Fibroblast of skin of left quadriceps (primary cell): ENCODE results near the gene DPYD.

Experiments used
- DNase-seq, 2 experiments: peaks; one replicate each; pipeline ENCODE4 v3.0.0-alpha.2; 2013; ENCODE audit warnings: low read depth in 2 of 2

Gene DPYD

DNA sequence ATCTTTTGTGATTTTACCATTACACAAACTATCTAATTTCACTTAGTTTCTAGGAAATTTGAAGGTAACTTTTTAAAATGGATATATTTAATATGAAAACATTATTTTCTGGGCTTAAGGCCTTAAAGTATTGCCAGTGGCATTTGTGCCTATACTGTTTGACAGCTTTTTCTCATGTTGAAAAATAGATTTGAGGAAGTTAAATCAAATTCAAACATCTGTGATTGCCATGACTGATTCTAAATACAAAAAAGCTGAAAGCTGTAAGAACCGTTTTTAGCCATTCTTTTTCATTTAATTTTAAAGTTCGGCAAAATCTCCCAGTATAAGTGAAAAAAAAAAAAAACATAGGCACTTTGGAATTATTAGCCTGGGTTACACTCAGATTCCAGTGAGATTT is 301.1 kb downstream of the DPYD start:
- no peak for DNase-seq

DNA sequence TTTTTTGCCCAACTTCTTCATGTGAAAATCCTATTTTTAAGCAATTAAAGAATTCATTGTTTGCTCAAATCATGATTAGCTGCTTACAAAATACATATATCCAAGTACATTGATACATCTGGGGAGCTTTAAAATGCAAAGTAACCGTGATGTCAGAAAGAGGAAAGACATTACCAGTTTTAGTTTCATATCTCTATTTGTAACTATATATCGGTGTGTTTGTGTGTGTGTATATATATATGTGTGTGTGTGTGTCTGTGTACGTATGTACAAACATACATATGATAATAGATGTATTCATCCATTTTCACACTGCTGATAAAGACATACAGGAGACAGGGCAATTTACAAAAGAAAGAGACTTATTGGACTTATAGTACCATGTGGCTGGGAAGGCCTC is 310.1 kb downstream of the DPYD start:
- no peak for DNase-seq

DNA sequence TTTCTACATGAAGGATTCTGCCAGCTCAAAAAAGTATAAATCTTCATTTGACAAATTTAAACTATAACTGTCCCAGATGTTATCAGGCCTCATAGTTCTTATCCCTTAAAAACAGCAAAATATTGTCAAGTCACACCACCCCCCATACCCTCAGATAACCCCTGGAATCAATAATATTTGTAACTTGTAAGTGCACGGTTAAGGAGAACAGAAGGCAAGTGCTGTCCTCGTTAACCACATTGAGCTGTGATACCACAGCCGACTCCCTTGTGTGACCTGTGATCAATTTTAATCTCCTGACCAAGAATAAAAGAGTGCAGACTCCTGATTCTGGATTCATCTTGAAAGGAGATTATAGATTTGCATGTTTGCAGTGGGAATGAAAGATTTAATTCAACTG is 310.7 kb downstream of the DPYD start:
- no peak for DNase-seq

DNA sequence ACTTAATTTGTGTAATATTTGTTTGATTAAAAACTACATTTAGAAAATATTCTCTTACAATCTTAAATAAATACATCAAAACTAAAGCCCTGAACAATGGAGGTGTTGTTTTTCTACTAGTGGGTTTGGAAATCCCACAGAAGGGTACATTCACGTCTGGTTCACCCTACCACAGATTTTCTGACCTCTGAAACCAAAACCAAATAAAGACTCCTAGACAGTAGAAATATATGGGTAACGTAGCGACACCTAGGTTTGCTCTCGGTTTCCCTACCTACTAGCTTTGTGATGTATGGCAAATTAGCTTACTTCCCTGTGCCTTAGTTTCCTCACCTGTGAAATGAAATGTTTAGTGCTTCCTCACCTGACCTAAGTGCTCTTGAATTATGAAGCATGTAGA is 312.6 kb downstream of the DPYD start:
- DNase-seq: no peak

DNA sequence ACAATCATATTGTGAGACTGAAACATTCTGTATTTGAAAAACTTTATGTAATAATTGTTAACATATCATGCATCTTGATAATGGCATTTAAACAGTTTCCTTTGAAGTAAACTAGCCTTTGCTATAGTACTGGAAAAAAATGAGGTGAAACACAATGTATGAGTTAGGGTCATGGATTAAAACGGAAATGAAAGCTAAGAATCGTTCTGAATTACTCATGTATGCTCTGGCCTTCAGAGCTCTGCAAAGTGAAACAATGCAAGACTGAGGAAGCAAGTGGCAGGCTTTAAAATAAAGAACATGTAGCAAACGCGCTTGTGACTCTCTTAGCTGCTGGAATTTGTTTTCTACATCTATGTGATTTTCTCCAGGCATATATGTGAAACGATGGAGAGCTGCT is 317.1 kb downstream of the DPYD start:
- DNase-seq: peak in 1 of 2 experiments; percentile 9

DNA sequence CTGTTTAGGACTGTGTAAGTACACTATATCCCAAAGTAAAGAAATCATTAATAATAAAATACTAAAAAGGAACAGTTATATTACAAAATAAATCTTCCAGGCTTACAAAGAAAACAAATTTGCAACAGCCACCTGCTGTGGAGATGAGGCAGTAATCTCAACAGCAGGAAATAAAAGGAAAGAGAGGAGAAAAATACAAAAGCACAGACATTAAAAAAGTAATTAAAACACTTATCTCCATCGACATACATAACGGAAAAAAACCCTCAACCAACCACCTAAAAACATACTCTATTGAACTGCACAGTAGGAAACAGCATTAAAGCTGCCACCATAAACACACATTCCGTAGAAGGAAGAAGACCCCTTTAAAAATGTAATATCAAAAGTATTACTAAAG is 317.6 kb downstream of the DPYD start:
- no peak for DNase-seq

DNA sequence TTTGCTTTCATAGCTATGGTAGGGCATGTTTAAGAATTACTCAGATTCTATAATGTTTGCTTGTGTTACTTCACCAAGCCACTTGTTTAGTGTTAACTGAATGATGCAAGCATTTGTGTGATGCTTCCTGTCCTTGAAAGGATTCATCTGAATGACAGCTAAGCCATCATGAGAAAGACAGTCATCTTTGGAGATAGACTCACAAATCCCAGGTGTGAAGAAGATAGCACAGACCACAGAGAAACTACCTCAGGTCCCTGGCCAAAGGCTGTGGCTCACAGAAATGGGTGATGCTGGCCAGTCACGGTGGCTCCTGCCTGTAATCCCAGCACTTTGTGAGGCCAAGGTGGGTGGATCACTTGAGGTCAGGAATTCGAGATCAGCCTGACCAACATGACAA is 321.4 kb downstream of the DPYD start:
- no peak for DNase-seq

DNA sequence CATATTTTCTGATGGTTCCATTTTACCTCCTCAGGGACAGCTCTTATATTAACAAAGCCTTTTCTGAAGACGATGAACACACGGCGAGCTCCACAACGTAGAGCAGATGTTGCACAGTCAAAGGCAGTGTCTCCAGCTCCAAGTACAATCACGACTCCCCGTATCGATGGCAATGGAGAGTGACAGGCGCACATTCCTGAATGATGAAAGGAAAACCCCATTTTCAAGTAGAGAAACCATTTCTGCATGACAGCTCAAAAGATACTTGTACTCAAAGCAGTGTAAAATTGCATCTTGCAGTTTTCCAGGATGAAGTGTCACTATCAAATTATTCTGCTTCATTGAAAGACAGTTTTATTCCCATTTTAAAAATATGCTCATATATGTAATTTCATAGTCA is 327.6 kb downstream of the DPYD start:
- no peak for DNase-seq

DNA sequence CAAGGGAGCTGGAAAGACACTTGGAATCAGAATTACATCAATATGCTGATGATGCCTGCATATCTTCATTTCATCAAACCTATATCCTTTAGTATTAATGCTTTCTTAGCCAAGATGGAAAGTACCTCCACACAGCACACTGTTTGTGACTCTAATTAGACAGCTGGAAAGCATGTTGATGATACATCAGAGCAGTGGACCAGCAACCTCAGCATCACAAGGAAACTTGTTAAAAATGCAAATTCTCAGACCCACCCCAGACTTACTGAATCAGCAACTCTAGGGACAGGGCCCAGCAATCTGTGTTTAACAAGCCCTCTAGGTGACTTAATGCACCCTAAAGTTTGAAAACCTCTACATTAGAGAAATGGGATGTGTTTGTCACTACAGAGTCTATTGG is 332.1 kb downstream of the DPYD start:
- DNase-seq: no peak

DNA sequence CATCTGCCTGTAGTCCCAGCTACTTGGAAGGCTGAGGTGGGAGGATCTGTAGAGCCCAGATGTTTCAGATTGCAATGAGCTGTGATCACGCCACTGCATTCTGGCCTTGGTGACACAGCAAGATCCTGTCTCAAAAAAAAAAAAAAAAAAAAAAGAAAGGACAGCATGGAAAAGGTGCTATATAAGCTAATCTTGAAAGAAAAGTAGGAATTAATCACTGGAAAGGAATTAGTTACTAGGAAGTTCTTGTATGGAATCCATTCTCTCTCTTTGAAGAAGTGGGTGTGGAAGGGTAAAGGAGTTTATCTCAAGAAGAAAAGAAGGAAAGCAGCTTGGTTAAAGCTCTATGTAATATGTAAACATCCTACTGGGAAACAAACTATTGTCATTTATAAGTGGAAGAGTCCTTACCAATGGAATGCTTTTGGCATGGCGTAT is 339.2 kb downstream of the DPYD start:
- no peak for DNase-seq

DNA sequence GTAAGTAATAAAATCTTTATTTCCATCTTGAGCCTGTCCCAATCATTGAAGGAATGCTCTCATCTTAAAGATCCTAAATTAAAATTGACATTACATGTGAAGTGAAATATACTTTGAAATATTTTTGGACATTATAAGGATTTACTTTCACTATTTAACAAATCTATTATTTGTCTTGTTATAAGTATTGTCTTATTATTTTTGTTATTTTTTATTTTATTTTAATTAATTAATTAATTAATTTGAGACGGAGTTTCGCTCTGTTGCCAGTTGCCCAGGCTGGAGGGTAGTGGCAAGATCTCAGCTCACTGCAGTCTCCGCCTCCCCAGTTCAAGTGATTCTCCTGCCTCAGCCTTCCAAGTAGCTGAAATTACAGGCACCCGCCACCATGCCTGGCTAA is 343.2 kb downstream of the DPYD start:
- DNase-seq: no peak

DNA sequence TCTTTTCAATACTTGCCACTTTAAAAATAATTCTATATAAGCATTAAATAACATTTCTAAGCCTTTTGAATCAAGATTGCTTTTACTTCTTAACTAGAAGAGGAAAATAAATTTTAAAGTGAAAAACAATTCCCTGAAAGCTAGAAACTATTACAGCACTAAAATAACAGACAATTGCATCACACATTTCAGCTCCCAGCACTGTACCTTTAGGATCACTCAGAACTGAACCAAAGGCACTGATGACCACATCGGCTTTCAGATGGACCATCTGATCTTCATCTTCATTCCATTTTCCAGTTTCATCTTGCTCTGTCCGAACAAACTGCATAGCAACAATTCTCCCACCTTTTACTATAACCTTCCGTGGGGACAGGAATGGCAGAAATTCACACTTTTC is 347.3 kb downstream of the DPYD start:
- DNase-seq: no peak

DNA sequence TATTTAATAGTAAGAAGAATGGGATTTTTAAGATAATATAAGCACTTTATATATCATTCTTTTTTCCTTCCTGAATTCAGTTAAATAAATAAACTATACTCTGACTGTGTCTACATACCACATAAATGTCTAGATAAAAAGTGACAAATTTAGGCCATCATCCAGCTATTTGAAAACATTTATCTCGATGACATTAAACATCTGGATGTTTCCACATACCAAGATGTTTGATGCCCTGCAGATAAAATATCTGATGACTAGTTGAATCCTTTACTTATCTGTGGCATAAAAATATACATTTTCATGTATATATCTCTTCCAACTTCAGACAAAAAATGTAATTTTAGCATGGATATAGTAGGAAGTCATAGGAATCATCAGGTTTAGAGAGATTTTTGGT is 348.3 kb downstream of the DPYD start:
- no peak for DNase-seq

DNA sequence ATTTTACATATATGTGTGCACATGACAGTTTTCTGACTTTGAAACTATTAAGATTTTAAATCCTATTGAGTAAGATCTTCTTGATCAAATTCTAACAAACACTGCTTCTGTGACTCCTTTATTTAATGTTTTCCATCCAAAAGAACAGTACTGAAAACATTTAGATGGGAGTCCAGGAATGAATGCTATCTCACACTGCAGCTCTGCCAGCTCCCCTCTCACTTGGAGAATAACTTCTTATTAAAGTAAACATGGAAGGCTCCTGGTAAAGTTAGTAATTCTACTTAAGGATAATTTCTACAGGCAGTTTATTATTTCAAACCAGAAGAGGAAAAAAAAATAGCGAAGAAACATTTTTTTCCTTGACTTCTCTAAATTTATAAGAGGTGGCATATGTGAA is 349.1 kb downstream of the DPYD start:
- no peak for DNase-seq

DNA sequence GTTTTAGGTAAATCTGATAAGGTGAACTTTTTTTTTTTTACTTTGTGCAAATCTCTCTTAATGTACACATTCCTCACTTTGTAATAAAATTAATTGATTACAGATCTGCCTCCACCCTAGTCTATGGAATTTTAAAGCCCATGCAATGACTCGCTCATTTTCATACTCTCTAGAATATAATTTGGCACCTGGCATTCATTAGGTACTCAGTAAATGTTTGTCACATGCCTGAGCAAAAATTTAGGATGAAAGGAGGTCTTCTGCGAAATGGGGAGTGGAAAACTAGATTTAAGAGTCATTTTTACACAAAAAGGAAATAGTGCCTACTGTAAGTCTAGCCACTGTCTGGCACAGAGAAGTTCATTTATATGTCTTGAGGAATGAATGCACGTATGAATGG is 350.1 kb downstream of the DPYD start:
- DNase-seq: peak; percentile 49 to 50

DNA sequence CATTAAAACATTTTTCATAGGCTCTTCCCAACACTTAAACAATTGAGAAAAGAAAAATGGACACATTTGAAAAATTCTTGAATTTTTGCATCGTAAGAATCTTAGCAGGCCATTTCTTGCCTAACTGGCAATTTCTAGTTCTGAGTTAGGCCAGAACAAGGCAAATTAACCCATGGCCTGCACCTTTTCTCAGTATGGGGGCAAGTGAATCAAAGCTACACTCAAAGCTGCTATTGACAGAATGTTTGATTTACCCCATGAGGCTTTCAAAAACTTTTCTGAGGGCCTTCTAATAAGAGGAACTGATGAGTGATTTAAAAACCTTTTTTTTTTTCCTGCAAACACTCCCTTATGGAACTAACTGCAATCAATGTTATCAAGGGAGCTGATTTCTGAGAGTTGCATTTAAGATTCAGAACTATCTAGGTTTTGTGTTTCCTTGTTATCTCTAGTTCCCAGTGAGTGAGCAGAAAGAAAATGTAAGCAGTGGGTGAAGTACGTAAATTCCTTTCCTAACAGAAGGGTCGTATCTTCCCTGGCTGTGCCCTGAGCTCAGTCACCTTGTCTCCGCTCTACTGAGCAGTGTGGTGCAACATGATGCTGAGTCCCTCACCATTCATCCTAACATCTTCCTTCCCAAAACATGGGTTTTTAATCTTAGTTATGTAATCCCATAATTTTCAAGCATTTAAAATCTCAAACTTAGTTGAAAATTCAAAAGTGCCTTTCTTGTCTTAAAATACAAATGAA is 353.7 kb downstream of the DPYD start:
- DNase-seq: no peak

DNA sequence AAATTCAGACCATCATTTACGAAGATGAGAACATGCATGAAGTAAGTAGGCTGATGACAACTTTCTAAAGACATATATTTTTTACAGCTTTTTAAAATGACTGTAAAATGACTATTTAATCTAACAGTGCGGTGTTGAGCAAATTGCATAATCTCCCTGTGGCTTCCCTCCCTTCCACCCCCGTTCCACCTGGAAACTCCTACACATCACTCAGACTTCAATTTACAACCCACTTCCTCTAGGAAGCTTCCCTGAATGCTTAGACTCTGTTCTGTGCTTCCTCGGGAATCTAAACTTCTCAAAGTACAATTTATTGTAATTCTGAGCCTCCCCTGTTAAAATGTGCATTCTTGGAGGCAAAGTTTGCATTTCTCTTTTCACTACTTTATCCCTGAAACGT is 354.9 kb downstream of the DPYD start:
- DNase-seq: no peak

DNA sequence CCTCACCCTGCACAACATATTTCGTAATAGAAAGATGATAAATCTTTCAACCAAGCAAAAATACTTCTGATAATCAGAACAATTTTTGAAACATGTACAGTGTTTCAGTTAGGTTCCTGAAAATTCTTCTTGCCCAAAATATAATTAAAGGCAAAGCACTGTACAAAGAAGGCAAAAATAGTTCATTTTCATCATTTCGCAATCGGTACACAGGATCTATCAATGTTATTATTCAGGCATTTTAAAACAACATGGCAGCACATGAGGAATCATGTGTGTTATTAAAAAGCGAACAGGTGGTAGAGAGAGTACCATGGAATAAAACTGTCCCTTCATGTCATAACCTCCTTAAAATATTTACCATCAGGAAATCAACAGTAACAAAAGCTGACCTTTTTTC is 356.9 kb downstream of the DPYD start:
- DNase-seq: no peak

DNA sequence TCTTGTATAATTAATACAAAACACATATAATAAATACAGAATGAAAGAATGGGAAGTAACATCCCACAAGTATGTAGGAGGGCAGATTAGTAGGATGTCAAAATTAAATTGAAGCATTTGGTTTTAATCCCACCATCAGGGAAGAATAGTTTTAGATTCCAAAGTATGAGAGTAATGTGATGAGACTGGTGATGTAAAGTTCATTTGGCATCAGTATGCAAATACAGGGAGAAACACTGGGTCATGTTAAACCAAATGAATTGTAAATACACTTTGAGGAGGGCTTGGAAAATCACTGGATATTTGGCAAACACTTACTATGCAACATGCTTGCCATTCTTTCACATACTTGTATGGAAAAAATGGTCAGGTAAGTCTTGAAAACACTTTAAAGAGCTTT is 358.8 kb downstream of the DPYD start:
- peak; percentile 78 to 81 for DNase-seq

DNA sequence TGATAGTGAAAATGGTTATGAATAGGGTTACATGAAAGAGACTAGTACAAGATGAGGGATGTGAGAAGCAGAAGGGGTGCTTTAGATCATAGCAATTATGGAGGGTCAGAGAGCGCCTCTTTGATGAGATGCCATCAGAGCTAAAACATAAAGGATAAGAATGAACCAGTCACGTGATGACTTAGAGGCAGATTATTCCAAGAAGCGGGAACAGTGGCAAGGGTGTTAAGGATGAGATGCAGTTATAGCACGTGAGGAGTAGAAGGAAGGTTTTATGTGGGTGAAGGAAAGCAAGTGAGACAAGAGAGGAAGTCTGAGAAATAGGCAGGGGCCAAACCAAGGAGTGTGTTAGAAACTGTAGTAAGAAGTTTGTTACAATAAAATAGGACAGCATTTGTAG is 360.1 kb downstream of the DPYD start:
- no peak for DNase-seq

DNA sequence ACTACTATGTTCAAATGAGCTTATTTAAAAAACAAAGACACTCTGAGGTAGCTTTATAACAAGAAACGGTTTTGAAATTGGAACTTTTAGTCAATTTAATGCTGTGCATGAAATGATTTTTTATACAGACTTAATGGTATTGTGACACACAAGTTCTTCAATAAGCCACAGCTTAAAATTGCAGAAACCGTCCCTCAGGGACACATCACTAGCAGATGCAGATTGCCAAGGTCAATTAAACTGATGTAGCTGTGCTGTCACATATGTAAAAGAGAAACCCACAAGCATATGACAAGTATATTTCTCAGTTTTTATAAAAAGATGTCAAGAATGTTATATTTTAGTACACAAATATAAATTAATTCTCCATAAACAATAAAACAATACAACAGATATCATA is 366.9 kb downstream of the DPYD start:
- no peak for DNase-seq

DNA sequence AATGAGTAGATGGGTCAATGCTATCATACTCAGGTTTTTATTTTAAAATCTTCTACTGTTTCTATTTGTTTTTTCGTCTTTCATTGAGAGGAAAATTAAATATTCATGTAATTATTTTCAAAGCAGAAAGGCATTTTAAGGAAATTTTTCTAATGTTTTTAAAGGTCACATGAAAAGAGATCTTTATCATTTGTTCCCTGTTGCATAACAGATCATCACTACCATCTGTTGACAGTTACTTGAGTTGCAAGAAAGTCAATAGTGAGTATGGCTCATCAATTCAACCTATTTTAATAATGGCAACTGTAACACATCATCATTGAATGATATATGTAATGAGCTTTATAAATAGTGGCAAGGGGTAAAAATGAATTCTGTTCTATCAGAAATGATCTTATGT is 369.7 kb downstream of the DPYD start:
- DNase-seq: no peak

DNA sequence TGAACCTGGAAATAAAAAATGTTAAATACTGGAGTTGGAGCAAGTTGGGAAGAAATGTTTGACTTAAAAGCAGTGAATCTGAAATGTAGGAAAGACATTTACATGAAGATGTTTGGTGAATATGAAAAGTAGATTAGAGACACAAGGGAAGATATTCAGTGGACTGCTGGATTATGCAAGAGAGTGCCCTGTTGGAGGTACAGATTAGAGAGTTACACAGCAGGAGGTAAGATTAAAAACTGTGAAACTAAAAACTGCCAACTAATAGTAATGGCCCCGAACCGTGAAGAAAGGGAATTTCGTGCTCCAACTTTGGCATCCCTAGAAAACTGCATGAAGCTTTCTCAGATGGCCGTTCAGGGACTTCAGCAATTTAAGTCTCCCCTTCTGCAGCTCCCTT is 375.4 kb downstream of the DPYD start:
- no peak for DNase-seq

DNA sequence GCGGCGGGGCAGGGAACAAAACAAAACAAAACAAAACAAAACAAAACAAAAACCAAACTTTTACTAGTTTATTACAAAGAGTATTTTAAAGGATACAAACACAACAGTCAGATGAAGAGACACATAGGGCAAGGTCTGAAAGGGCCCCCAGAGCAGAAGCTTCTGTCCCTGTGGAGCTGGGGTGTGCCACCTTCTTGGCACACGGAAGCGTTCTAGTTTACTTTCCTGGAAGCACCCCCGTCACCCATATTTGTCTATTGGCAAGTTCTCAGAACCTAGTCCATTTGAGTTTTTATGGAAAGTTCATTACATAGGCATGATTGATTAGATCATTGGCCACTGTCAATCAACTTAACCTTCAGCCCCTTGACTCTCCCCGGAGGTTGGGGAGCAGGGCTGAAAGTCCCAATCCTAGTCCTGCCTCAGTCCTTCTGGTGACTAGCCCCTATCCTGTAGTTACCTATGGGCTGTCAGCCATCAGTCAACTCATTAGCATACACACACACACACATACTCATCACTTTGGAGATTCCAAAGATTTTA is 380.4 kb downstream of the DPYD start:
- DNase-seq: no peak
